IMR-90 (cell line): ENCODE results near the gene ABCA7. TPM values are rescaled to one million over a fixed set of nuclear protein-coding genes. Genes with fewer than 3 reads are reported as not detected.

Experiments
- ATAC-seq: fragments of 200-7000 bp; cut with Tn5 transposase; 2 replicates; pipeline ENCODE4 v1.9.1; 2020; ENCODE audit warnings: low read depth, mild to moderate bottlenecking, moderate library complexity
- BruUV-seq: library from RNA; stranded (reverse); fragments of 400-500 nt; replicated peaks from 2 replicates; lab custom pipeline; 2021; lab: Mats Ljungman, UMichigan
- CTCF ChIA-PET: fragments of 300-600 bp; formaldehyde crosslinking; extraction: SDS; loops from one replicate; lab custom pipeline; 2021; ENCODE audit warnings: antibody characterized with exemption; lab: Yijun Ruan, JAX
- POLR2A ChIA-PET: fragments of 300-600 bp; sonication (Branson Sonifier 250); formaldehyde crosslinking; loops from one replicate; lab custom pipeline; 2022; ENCODE audit warnings: antibody characterized with exemption; ENCODE audit not compliant: unreplicated experiment; lab: Charles Lee
- DNase-seq: peaks from one replicate; pipeline ENCODE4 v3.0.0; 2013
- H2AFZ ChIP-seq: replicated peaks from 2 replicates; pipeline ENCODE3; 2013; ENCODE audit warnings: low read length, mild to moderate bottlenecking; ENCODE audit not compliant: poor library complexity
- H2AK5ac ChIP-seq: 2 replicates; pipeline ENCODE4 v1.6.1; 2013; ENCODE audit warnings: low read depth, low read length, inconsistent platforms
- H2AK9ac ChIP-seq: replicated peaks from 2 replicates; pipeline ENCODE3; 2013; ENCODE audit warnings: mild to moderate bottlenecking, low read depth, low read length, moderate library complexity; ENCODE audit not compliant: poor library complexity
- H2BK120ac ChIP-seq: 2 replicates; pipeline ENCODE4 v1.6.1; 2013; ENCODE audit warnings: low read depth, low read length, inconsistent platforms
- H2BK15ac ChIP-seq: 3 replicates; pipeline ENCODE4 v1.6.1; 2013; ENCODE audit warnings: low read depth, low read length, inconsistent platforms
- H2BK20ac ChIP-seq: 2 replicates; pipeline ENCODE4 v1.6.1; 2013; ENCODE audit warnings: low read depth, mild to moderate bottlenecking, inconsistent platforms, low read length, moderate library complexity
- H2BK5ac ChIP-seq: 2 replicates; pipeline ENCODE4 v1.6.1; 2013; ENCODE audit warnings: mild to moderate bottlenecking, low read depth, low read length, inconsistent platforms; ENCODE audit not compliant: poor library complexity, severe bottlenecking
- H3K14ac ChIP-seq: replicated peaks from 2 replicates; pipeline ENCODE4 v1.6.1; 2013; ENCODE audit warnings: low read depth, low read length, inconsistent platforms
- H3K18ac ChIP-seq: 2 replicates; pipeline ENCODE4 v1.6.1; 2013; ENCODE audit warnings: low read depth, low read length, control low read depth
- H3K23ac ChIP-seq: 2 replicates; pipeline ENCODE4 v1.6.1; 2013; ENCODE audit warnings: low read depth, low read length, inconsistent platforms
- H3K27ac ChIP-seq: 2 replicates; pipeline ENCODE4 v1.5.1; 2013; ENCODE audit warnings: mild to moderate bottlenecking, control low read depth, low read length; ENCODE audit not compliant: insufficient read depth
- H3K27me3 ChIP-seq: 2 replicates; pipeline ENCODE4 v1.6.1; 2013; ENCODE audit warnings: low read length; ENCODE audit not compliant: control insufficient read depth, insufficient read depth
- H3K36me3 ChIP-seq: 2 replicates; pipeline ENCODE4 v1.6.1; 2013; ENCODE audit warnings: low read length, mixed read lengths; ENCODE audit not compliant: control insufficient read depth, insufficient read depth
- H3K4ac ChIP-seq: 2 replicates; pipeline ENCODE4 v1.6.1; 2013; ENCODE audit warnings: low read depth, low read length, inconsistent platforms
- H3K4me1 ChIP-seq: 2 replicates; pipeline ENCODE4 v1.6.1; 2013; ENCODE audit warnings: low read length, mixed read lengths; ENCODE audit not compliant: control insufficient read depth, insufficient read depth
- H3K4me2 ChIP-seq: 2 replicates; pipeline ENCODE4 v1.6.1; 2013; ENCODE audit warnings: low read depth, mild to moderate bottlenecking, control low read depth, low read length, moderate library complexity
- H3K4me3 ChIP-seq: 2 replicates; pipeline ENCODE4 v1.5.1; 2013; ENCODE audit warnings: low read depth, mild to moderate bottlenecking, control low read depth, low read length, moderate library complexity; ENCODE audit not compliant: insufficient read depth
- H3K56ac ChIP-seq: 2 replicates; pipeline ENCODE4 v1.6.1; 2013; ENCODE audit warnings: low read length, inconsistent platforms; ENCODE audit not compliant: insufficient read depth; ENCODE audit errors: extremely low read depth
- H3K79me1 ChIP-seq, 2 experiments: 2 replicates each; pipeline ENCODE4 v1.6.1; 2013; ENCODE audit warnings: low read length in 2 of 2, inconsistent platforms in 1 of 2, low read depth in 1 of 2
- H3K9ac ChIP-seq: 2 replicates; pipeline ENCODE4 v1.6.1; 2013; ENCODE audit warnings: low read depth, low read length, control low read depth
- H3K9me1 ChIP-seq: 2 replicates; pipeline ENCODE4 v1.6.1; 2013; ENCODE audit warnings: low read length, inconsistent platforms; ENCODE audit not compliant: insufficient read depth
- H3K9me3 ChIP-seq: 2 replicates; pipeline ENCODE4 v1.6.1; 2013; ENCODE audit warnings: low read length; ENCODE audit not compliant: control insufficient read depth, insufficient read depth
- H4K20me1 ChIP-seq: 2 replicates; pipeline ENCODE4 v1.6.1; 2013; ENCODE audit warnings: low read length, inconsistent platforms; ENCODE audit not compliant: insufficient read depth
- H4K5ac ChIP-seq: 2 replicates; pipeline ENCODE4 v1.6.1; 2013; ENCODE audit warnings: mild to moderate bottlenecking, low read depth, low read length, control low read depth
- H4K8ac ChIP-seq, 2 experiments: 2 replicates each; pipeline ENCODE4 v1.6.1; 2013; ENCODE audit warnings: low read depth in 2 of 2, low read length in 2 of 2, control low read depth in 1 of 2, inconsistent platforms in 1 of 2
- H4K91ac ChIP-seq: 2 replicates; pipeline ENCODE4 v1.6.1; 2013; ENCODE audit warnings: low read depth, low read length, inconsistent platforms; ENCODE audit not compliant: insufficient read depth
- CEBPB ChIP-seq: IDR thresholded peaks from 2 replicates; pipeline ENCODE4 v1.6.1; 2012; ENCODE audit warnings: low read depth, low read length, improper control_type of control experiment
- CHD1 ChIP-seq: IDR thresholded peaks from 2 replicates; pipeline ENCODE4 v1.6.1; 2012; ENCODE audit warnings: low read depth, low read length, improper control_type of control experiment
- FOS ChIP-seq: fragments of 150-350 bp; IDR thresholded peaks from 2 replicates; pipeline ENCODE4 v1.6.1; 2016; ENCODE audit warnings: low read depth, low read length
- MAFK ChIP-seq: IDR thresholded peaks from 2 replicates; pipeline ENCODE4 v1.6.1; 2012; ENCODE audit warnings: low read depth, low read length, improper control_type of control experiment
- MAZ ChIP-seq: IDR thresholded peaks from 2 replicates; pipeline ENCODE4 v1.6.1; 2012; ENCODE audit warnings: low read depth, mild to moderate bottlenecking, low read length, improper control_type of control experiment, moderate library complexity, borderline replicate concordance
- MXI1 ChIP-seq: IDR thresholded peaks from 2 replicates; pipeline ENCODE4 v1.6.1; 2012; ENCODE audit warnings: low read depth, mild to moderate bottlenecking, low read length, moderate library complexity, borderline replicate concordance
- POLR2A ChIP-seq: IDR thresholded peaks from 2 replicates; pipeline ENCODE4 v1.6.1; 2012; ENCODE audit warnings: mild to moderate bottlenecking, low read depth, low read length
- RAD21 ChIP-seq: IDR thresholded peaks from 2 replicates; pipeline ENCODE4 v1.6.1; 2012; ENCODE audit warnings: low read length, improper control_type of control experiment
- RCOR1 ChIP-seq: IDR thresholded peaks from 2 replicates; pipeline ENCODE4 v1.6.1; 2012; ENCODE audit warnings: mild to moderate bottlenecking, low read length, improper control_type of control experiment; ENCODE audit not compliant: insufficient replicate concordance
- RFX5 ChIP-seq: IDR thresholded peaks from 2 replicates; pipeline ENCODE4 v1.8.0; 2012; ENCODE audit warnings: low read depth, mild to moderate bottlenecking, low read length, moderate library complexity
- SMC3 ChIP-seq: fragments of 150-350 bp; IDR thresholded peaks from 2 replicates; pipeline ENCODE4 v1.6.1; 2016; ENCODE audit warnings: low read depth, mild to moderate bottlenecking, antibody characterized with exemption, low read length, moderate library complexity
- WGBS, 2 experiments: methylation state at CpG; one replicate each; pipeline versions ENCODE4 v1.1.5 to v1.1.7; 2013; ENCODE audit warnings: missing lambda C conversion rate in 2 of 2; ENCODE audit not compliant: insufficient read length in 1 of 2; ENCODE audit errors: extremely low coverage in 2 of 2; 5-methylcytosine and 5-hydroxymethylcytosine counted together
- dilution Hi-C: fragments of 300-500 bp; cut with HindIII; formaldehyde crosslinking; loops from one replicate; pipeline ENCODE4 v1.14.3; 2018; ENCODE audit warnings: low sequenced_read_pairs; ENCODE audit not compliant: unreplicated experiment
- in situ Hi-C: fragments of 300-500 bp; cut with MboI; formaldehyde crosslinking; loops from 3 replicates; pipeline ENCODE4 v1.14.3; 2019; ENCODE audit warnings: low sequenced_read_pairs, inconsistent platforms, mixed read lengths
- intact Hi-C: fragments of 100-400 bp; cut with micrococcal nuclease; formaldehyde crosslinking; loops from 2 replicates; pipeline ENCODE4 v1.10.0; 2022
- polyA plus RNA-seq, 3 experiments: library from polyadenylated mRNA; depleted of rRNA; stranded (reverse); fragments of >200 nt; gene quantifications; 2 replicates each; pipeline ENCODE4 v1.2.3, GENCODE V29; 2012; ENCODE audit warnings: low replicate concordance in 1 of 3
- total RNA-seq: library from RNA; depleted of rRNA; stranded (reverse); fragments of >200 nt; gene quantifications from 2 replicates; pipeline ENCODE4 v1.2.3, GENCODE V29; 2012
- TF ChIP-seq, protein P1 (sequence below): fragments of 150-350 bp; IDR thresholded peaks from 2 replicates; pipeline ENCODE4 v1.6.1; 2017; ENCODE audit warnings: mild to moderate bottlenecking, antibody characterized with exemption, low read length, low read depth
- TF ChIP-seq, protein P2 (sequence below): conservative IDR thresholded peaks from 2 replicates; pipeline ENCODE4 v1.5.1; 2012; ENCODE audit warnings: mild to moderate bottlenecking, low read depth, low read length, improper control_type of control experiment

The ABCA7 gene
- total and polyA plus RNA-seq, 2 of the 4 experiments (the other 2 are of a cell fraction) = 0.36 to 3.3 TPM

DNA sequence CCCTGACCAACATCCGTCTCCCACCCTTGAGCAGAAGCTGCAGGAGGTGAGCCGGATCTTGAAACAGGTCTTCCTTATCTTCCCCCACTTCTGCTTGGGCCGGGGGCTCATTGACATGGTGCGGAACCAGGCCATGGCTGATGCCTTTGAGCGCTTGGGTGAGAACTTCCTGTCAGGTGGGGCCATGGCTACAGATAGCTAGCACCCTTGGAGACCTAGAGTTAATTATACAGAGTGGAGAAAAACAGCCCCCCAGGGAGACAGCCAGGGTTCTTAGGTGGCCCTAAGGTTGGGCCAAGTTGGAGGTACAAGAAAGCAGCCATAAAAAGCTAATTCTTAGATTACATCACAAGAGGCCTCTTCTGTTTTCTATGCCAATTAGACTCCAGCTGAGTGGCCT is 18.2 kb downstream of the ABCA7 start:
- POLR2A ChIA-PET = no interaction called here
- Histone ChIP-seq H2BK5ac (no peak overlapping the region), H4K20me1 (no peaks in the 10 kb centered on the region), H3K4me3 (no peak overlapping the region), H2BK120ac (no peak overlapping the region), H3K27me3 (no peaks in the 10 kb centered on the region), H4K5ac (no peak overlapping the region), H3K56ac (no peak overlapping the region), H2BK20ac (no peak overlapping the region), H3K36me3 (peaks cover 1% of the 10 kb centered on the region; the same call in 1 of the 2 replicates), H3K9me3 (peaks cover 36% of the 10 kb centered on the region), H3K14ac (no peak overlapping the region), H2AK5ac (no peak overlapping the region), H2AK9ac (no peak overlapping the region), H4K91ac (no peak overlapping the region), H3K18ac (no peak overlapping the region), H3K4me2 (no peak overlapping the region), H3K4ac (no peak overlapping the region), H2BK15ac (no peak overlapping the region), H3K27ac (no peak overlapping the region), H3K79me1 (no peaks in the 10 kb centered on the region), H2AFZ (no peak overlapping the region), H3K9ac (no peak overlapping the region), H3K23ac (no peak overlapping the region), H3K9me1 (no peaks in the 10 kb centered on the region), H4K8ac (no peak overlapping the region), H3K4me1 (no peaks in the 10 kb centered on the region)
- BruUV-seq = no TSS peak
- TF ChIP-seq RCOR1 = no peak
- TF ChIP-seq, protein P1, sequence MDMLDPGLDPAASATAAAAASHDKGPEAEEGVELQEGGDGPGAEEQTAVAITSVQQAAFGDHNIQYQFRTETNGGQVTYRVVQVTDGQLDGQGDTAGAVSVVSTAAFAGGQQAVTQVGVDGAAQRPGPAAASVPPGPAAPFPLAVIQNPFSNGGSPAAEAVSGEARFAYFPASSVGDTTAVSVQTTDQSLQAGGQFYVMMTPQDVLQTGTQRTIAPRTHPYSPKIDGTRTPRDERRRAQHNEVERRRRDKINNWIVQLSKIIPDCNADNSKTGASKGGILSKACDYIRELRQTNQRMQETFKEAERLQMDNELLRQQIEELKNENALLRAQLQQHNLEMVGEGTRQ = no peak
- TF ChIP-seq MXI1 = no peak
- TF ChIP-seq MAZ = no peak
- no peak for TF ChIP-seq RFX5
- TF ChIP-seq, protein P2, sequence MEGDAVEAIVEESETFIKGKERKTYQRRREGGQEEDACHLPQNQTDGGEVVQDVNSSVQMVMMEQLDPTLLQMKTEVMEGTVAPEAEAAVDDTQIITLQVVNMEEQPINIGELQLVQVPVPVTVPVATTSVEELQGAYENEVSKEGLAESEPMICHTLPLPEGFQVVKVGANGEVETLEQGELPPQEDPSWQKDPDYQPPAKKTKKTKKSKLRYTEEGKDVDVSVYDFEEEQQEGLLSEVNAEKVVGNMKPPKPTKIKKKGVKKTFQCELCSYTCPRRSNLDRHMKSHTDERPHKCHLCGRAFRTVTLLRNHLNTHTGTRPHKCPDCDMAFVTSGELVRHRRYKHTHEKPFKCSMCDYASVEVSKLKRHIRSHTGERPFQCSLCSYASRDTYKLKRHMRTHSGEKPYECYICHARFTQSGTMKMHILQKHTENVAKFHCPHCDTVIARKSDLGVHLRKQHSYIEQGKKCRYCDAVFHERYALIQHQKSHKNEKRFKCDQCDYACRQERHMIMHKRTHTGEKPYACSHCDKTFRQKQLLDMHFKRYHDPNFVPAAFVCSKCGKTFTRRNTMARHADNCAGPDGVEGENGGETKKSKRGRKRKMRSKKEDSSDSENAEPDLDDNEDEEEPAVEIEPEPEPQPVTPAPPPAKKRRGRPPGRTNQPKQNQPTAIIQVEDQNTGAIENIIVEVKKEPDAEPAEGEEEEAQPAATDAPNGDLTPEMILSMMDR = no peak
- no peak for TF ChIP-seq CHD1
- TF ChIP-seq SMC3 = no peak
- TF ChIP-seq FOS = no peak
- TF ChIP-seq MAFK = no peak
- no peak for TF ChIP-seq RAD21
- TF ChIP-seq CEBPB = no peak
- no peak for TF ChIP-seq POLR2A
- in situ Hi-C loops (no loop called here), intact Hi-C loops (no loop called here), dilution Hi-C loops (no loop called here)
- 100% methylated on average over 2 of the region's 5 CpGs; no CpG with 5 or more reads in 1 of the 2 experiments for WGBS, 2 experiments
- no peak for DNase-seq
- CTCF ChIA-PET = no interaction called here
- no peak for ATAC-seq
